ENCODE measurements around the gene MED25. TPM values are rescaled to one million over a fixed set of nuclear protein-coding genes. Genes with fewer than 3 reads are reported as not detected.

The MED25 gene
- total RNA-seq = 10 to 100 TPM; 16.3 to 27.5 (median 20.6) TPM

DNA sequence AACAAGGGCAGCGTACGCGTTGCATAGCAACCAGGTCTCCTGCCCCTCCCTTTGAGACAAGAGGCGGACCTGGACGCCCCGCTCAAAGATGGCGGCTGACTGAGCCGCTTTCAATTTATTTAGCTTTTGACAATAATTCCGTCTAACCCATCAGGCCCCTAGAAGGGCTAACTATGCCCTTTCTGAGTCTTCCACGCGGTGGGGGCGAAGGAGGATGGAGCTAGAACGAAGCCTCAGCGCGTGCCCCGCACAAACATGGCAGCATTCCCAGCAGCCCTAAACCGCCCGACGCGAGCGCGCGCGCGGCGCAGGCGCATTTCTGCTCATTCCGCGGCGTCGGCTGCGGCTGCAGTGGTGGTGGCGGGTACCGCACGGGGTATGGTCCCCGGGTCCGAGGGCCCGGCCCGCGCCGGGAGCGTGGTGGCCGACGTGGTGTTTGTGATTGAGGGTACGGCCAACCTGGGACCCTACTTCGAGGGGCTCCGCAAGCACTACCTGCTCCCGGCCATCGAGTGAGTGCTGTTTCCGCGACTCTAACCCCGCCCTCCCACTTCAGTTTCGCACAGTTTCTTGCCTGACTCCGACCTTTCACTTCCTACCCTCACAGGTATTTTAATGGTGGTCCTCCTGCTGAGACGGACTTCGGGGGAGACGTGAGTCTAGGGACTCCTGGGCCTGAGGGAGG is at the start of gene MED25:
Gene MED25, plus strand, starts transcription at position 326 of the 685 bp plus-strand sequence. Its CDS starts 53 bp downstream, at position 379.
- DNase-seq (ENCODE audit: low spot score in 2 of 2) = peak; percentile 75 to 80
- Histone ChIP-seq H3K9me3 (no peaks in the 10 kb centered on the region), H3K27me3 (no peaks in the 10 kb centered on the region), H3K36me3 (no peaks in the 10 kb centered on the region), H3K4me1 (no peaks in the 10 kb centered on the region), H3K4me3 (peak within 1 kb of the TSS; percentile 72 to 86 (median 83)), H3K27ac (peak within 1 kb of the TSS; percentile 91 to 99)
- TF ChIP-seq POLR2A (IDR thresholded peaks at IDR 0.05) (peak; percentile 54), POLR2AphosphoS5 (IDR thresholded peaks at IDR 0.05) (peak; percentile 60 to 83 (median 71))
- TF ChIP-seq, protein P1, sequence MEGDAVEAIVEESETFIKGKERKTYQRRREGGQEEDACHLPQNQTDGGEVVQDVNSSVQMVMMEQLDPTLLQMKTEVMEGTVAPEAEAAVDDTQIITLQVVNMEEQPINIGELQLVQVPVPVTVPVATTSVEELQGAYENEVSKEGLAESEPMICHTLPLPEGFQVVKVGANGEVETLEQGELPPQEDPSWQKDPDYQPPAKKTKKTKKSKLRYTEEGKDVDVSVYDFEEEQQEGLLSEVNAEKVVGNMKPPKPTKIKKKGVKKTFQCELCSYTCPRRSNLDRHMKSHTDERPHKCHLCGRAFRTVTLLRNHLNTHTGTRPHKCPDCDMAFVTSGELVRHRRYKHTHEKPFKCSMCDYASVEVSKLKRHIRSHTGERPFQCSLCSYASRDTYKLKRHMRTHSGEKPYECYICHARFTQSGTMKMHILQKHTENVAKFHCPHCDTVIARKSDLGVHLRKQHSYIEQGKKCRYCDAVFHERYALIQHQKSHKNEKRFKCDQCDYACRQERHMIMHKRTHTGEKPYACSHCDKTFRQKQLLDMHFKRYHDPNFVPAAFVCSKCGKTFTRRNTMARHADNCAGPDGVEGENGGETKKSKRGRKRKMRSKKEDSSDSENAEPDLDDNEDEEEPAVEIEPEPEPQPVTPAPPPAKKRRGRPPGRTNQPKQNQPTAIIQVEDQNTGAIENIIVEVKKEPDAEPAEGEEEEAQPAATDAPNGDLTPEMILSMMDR (IDR thresholded peaks at IDR 0.05) = peak in 2 of 3 donors; percentile 59 to 83
- intact Hi-C loops (cut with DNase I; ENCODE audit: low total_unique reads) = no loop called here

DNA sequence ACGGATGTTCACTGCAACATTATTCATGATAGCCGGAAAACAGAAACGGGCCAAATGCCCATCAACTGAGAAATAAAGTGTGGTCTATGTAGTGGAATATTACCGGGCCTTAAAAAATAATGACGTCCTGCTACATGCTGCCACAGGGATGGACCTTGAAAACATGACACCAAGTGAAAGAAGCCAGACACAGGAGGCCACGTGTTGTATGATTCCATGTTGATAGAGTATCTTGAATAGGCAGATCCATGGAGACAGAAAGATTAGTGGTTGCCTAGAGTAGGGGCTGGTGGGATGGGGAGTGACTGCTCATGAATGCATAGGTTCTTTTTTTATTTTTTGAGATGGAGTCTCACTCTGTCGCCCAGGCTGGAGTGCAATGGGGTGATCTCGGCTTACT is 47.6 kb upstream of the MED25 start:
- Histone ChIP-seq H3K4me3 (no peak overlapping the region), H3K27ac (no peak overlapping the region), H3K9me3 (no peaks in the 10 kb centered on the region), H3K36me3 (no peaks in the 10 kb centered on the region), H3K27me3 (no peaks in the 10 kb centered on the region), H3K4me1 (peaks cover 6 to 14% of the 10 kb centered on the region in 2 donors)
- no peak for DNase-seq (ENCODE audit: low spot score in 2 of 2)
- no peak for TF ChIP-seq POLR2AphosphoS5 (IDR thresholded peaks at IDR 0.05)
- TF ChIP-seq, protein P1 (IDR thresholded peaks at IDR 0.05) = no peak
- TF ChIP-seq POLR2A (IDR thresholded peaks at IDR 0.05) = no peak
- intact Hi-C loops (cut with DNase I; ENCODE audit: low total_unique reads) = no loop called here

DNA sequence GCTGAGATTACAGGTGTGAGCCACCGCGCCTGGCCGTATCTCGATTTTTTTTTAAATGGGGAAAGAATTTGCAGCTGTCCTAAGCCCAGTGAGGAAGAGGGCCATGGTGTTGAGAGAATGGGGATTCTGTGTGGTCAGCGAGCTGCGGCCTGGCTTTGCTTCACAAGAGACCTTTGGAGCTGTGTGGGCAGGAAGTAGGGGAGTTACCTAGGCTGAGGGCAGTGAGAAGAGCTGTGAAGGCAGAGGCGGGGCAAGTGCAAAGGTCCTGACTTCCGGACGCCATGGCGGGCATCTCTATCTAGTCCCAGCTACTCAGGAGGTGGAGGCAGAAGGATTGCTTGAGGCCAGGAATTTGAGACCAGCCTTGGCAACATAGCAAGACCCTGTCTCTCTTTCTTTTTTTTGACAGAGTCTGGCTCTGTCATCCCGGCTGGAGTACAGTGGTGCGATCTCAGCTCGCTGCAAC is 46.4 kb upstream of the MED25 start:
- H3K4me1 ChIP-seq = peaks cover 6 to 14% of the 10 kb centered on the region in 2 donors
- H3K27me3 ChIP-seq = no peaks in the 10 kb centered on the region
- no peak overlapping the region for H3K27ac ChIP-seq
- TF ChIP-seq, protein P1 (IDR thresholded peaks at IDR 0.05) = no peak
- TF ChIP-seq POLR2AphosphoS5 (IDR thresholded peaks at IDR 0.05) = no peak
- no peak for TF ChIP-seq POLR2A (IDR thresholded peaks at IDR 0.05)
- H3K4me3 ChIP-seq = no peak overlapping the region
- no peak for DNase-seq (ENCODE audit: low spot score in 2 of 2)
- intact Hi-C loops (cut with DNase I; ENCODE audit: low total_unique reads) = no loop called here
- no peaks in the 10 kb centered on the region for H3K36me3 ChIP-seq
- no peaks in the 10 kb centered on the region for H3K9me3 ChIP-seq

DNA sequence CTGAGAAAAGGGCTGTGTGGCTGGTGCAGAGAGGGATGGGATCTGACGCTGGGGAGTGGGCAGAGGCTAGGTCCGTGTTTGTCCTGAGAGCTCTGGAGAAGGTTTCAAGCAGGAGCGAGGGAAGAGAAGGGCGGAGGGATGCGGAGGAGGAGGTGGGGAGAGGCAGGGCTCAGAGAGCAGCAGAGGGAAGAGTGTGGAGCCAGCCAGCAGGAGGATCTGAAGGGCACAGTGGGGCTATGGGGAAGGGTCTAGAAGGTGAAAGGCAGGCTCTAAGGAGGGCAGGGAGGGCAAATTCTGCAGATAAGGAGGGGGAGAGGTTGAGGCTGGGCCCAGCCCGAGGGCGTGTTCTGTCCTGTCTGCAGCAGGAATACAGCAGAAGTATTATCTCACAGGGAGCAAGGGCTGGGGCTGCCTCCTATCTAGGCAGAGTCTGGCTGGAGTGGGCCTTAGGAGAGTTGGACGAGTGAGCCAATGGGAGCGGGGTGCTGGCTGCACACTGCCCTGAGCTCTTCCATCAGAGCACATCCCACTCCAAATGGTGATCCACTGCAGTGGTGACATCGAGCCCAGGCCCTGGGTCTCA is 45.1 kb upstream of the MED25 start:
- no peak overlapping the region for H3K4me3 ChIP-seq
- no peak overlapping the region for H3K27ac ChIP-seq
- intact Hi-C loops (cut with DNase I; ENCODE audit: low total_unique reads) = no loop called here
- no peak for DNase-seq (ENCODE audit: low spot score in 2 of 2)
- peaks cover 4 to 9% of the 10 kb centered on the region in 2 donors for H3K4me1 ChIP-seq
- H3K9me3 ChIP-seq = no peaks in the 10 kb centered on the region
- H3K36me3 ChIP-seq = no peaks in the 10 kb centered on the region
- no peak for TF ChIP-seq POLR2AphosphoS5 (IDR thresholded peaks at IDR 0.05)
- TF ChIP-seq, protein P1 (IDR thresholded peaks at IDR 0.05) = no peak
- no peak for TF ChIP-seq POLR2A (IDR thresholded peaks at IDR 0.05)
- H3K27me3 ChIP-seq = no peaks in the 10 kb centered on the region
